HG02943 (cell line): Measurements from ENCODE around the gene ULK3.
A peak's percentile ranks its signal among the peaks of the same experiment; 100 is the strongest.
"Not testable (repeated sequence)": the region's sequence is repeated elsewhere in the genome, so short reads cannot be mapped to it uniquely, and the experiment has no call there.

ENCODE experiments used
- ATAC-seq: cut with Tn5 transposase; IDR thresholded peaks from one replicate; pipeline ENCODE4 v1.9.1; 2021; ENCODE audit warnings: mild to moderate bottlenecking, low read depth, moderate library complexity; ENCODE audit not compliant: unreplicated experiment

The ULK3 gene, protein sequence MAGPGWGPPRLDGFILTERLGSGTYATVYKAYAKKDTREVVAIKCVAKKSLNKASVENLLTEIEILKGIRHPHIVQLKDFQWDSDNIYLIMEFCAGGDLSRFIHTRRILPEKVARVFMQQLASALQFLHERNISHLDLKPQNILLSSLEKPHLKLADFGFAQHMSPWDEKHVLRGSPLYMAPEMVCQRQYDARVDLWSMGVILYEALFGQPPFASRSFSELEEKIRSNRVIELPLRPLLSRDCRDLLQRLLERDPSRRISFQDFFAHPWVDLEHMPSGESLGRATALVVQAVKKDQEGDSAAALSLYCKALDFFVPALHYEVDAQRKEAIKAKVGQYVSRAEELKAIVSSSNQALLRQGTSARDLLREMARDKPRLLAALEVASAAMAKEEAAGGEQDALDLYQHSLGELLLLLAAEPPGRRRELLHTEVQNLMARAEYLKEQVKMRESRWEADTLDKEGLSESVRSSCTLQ

DNA sequence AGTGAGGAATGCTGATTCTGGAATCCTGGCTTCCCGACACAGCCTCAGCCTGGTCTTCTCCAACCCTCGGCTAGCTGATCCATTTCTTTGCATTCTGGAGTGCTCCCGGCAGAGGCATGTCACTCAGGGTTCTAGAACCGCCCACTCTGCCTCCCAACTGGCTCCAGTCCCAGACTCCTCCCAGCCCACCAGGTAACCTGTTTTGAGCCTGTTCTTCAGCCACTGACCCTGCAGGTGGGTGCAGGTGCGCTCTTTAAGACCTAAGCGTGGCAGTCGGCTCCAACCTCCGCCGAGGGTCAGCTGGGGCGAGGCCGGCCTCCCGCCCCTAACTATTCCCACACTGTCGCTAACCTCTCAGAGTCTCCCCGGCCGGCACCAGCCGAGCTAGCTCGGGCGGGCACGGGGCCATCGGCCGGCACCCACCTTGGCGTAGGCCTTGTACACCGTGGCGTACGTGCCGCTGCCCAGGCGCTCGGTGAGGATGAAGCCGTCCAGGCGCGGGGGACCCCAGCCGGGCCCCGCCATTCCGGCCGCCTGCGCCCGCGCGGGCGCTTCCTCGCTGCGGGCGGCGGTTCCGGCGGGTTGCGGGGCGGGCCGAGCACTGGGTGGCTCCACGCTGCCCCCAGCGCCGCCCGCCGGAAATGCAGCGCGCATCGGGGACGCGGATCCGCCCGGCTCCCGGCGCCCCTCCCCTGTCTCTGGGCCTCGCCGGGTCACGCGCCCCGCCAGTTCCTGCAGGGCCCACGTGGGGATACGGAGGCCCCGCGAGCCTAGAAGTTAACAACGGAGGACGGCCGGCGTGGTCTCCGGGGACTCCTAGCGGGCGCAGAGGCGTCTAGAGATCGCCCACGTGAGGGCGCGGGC, at the start of gene ULK3:
TSS of gene ULK3 (minus strand) at position 576 of the 864 bp plus-strand sequence. CDS start at position 525, 51 bp downstream.
- ATAC-seq: peak; percentile 69

DNA sequence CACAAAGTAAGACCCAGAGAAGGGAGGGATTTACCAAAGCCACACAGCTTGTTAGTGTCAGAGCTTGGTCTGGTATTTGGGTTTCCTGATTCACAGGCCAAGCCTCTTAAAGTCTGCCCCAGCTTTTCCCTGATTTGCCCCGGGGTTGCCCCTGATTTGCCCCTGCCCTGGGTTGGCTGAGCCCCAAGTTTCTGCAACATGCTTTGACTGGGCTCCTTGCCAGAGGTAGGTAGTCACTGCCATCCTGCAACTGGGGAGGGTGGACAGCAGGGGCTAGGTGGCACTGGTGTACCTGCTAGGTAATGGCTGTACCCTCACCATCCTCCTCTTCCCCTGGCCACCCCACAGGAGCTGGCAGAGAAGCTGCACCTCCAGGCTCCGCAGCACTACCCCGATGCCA, 49.4 kb upstream of the ULK3 start:
- no peak for ATAC-seq

DNA sequence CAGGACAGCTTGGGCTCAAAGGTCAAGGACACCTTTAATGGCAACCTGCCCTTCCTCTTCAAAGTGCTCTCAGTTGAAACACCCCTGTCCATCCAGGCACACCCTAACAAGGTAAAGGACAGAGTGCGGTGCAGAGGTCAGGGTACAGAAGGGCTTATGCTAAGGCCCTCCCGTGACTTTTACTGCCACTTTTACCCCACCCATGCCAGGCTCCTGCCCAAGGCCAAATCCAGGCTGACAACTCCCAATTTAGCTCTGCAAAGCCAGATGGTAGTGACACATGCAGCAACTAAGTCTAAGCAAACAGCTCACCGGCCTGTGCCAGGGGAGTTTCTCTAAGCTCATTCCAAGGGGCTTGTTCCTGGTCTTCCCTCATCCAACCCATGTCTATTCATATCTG, 48.5 kb upstream of the ULK3 start:
- ATAC-seq: no peak

DNA sequence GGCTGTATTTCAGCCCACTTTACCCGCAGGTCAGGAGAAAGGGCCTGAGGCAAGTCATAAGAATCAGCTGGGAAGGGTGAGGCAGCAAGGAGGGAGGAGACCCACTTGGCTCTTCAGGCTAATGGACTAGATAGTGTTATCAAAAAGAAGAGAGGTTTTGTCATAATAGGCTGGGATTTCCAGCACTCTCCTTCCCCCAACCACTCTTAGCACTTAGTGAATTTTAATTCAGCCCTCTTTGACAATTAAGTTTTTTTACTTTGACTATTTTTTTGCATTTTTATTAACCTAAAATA, 47.7 kb upstream of the ULK3 start:
- ATAC-seq: no peak

DNA sequence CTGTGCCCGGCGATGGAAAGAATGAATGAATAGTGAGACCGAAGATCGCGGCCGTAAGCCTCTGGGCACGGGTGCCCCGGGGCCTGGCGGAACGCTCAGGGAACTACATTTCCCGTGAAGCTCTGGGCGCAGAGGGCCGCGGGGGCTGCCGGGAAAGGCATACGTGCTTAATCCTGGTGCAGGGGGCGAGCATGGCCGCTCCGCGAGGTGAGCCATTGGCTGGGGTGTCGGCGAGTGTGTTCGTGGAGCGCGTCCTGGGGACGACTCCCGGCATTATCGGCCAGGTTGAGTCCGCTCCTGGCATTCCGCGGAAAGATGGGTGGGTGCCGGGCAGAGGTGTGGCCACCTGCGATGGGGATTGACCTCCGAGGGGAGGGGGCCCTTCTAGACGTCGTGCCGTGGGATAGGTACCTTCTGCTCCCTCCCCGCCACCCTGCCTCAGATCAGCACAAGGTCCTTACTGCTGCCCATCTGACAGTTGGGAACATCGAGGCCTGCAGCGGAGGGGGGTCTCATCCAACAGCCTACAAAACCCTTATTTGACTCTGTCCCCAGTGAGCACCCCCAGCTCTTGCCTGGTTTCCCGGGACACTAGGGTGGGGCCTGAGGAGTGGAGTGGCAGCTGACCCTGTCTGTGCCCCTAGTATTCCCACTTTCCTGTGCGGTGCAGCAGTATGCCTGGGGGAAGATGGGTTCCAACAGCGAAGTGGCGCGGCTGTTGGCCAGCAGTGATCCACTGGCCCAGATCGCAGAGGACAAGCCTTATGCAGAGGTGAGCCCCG, 47.1 kb upstream of the ULK3 start, which contains the start of gene MPI:
TSS of gene MPI (plus strand) at position 160 of the 782 bp plus-strand sequence. CDS start at position 192, 32 bp downstream.
- peak; percentile 94 for ATAC-seq

DNA sequence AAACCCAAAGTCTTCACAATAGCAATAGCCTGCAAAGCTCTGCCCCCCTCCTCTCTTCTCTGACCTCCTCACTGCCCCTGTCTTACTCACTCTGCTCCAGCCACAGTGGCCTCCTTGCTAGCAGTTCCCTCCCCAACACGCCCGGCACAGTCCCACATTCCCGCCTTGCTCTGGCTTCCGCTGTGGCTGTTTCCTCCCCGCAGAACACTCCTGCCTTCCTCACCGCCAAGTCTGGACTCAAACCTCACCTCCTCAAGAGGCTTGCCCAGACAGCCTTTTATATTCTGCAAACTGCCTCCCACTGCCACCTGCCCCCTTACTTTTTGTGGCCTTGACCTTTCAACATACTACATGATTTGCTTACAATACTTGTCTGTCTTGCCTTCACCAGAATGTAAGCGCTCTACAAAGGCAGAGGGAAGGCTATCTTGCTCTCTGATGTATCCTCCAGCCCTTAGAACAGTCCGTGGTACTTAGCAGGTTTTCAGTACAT, 46.5 kb upstream of the ULK3 start:
- ATAC-seq: peak; percentile 23

DNA sequence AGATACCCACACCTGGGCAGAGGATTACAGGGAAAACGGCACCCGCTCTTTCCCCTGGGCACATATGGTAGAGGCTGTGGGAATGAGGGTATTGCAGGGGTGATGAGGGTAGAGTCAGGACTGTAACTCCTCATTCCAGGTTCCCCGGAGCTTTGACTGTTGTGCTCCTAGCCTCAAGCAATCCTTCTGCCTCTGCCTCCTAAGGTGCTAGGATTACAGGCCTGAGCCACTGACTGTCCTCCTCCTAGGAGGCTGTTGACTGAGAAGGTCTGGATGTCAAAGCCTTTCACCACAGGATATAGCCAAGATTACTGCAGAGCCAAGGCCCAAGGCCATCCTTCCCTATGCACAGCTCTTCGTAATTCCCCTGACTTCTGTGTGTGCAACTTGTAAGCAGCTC, 45.8 kb upstream of the ULK3 start:
- no peak for ATAC-seq

DNA sequence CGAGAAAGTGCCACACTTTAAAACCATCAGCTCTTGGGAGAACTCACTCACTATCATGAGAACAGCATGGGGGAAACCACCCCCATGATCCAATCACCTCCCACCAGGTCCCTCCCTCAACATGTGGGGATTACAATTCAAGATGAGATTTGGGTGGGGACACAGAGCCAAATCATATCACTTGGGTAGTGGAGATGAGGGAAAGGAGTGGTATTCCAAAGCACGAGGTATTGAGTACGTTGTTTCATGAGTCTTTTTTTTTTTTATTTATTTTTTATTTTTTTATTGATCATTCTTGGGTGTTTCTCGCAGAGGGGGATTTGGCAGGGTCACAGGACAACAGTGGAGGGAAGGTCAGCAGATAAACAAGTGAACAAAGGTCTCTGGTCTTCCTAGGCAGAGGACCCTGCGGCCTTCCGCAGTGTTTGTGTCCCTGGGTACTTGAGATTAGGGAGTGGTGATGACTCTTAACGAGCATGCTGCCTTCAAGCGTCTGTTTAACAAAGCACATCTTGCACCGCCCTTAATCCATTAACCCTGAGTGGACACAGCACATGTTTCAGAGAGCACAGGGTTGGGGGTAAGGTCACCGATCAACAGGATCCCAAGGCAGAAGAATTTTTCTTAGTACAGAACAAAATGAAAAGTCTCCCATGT, 44.7 kb upstream of the ULK3 start:
- not testable (repeated sequence) for ATAC-seq

DNA sequence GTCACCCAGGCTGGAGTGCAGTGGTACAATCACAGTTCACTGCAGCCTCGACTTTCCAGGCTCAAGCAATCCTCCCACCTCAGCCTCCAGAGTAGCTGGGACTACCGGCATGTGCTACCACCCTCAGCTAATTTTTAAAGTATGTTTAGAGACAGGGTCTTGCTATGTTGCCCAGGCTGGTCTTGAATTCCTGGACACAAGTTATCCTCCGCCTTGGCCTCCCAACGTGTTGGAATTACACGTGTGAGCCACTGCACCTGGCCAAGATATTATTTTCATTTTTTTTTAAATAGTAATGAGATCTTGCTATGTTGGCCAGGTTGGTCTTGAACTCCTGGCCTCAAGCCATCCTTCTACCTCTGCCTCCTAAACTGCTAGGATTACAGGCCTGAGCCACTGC, 42.5 kb upstream of the ULK3 start:
- ATAC-seq: no peak

DNA sequence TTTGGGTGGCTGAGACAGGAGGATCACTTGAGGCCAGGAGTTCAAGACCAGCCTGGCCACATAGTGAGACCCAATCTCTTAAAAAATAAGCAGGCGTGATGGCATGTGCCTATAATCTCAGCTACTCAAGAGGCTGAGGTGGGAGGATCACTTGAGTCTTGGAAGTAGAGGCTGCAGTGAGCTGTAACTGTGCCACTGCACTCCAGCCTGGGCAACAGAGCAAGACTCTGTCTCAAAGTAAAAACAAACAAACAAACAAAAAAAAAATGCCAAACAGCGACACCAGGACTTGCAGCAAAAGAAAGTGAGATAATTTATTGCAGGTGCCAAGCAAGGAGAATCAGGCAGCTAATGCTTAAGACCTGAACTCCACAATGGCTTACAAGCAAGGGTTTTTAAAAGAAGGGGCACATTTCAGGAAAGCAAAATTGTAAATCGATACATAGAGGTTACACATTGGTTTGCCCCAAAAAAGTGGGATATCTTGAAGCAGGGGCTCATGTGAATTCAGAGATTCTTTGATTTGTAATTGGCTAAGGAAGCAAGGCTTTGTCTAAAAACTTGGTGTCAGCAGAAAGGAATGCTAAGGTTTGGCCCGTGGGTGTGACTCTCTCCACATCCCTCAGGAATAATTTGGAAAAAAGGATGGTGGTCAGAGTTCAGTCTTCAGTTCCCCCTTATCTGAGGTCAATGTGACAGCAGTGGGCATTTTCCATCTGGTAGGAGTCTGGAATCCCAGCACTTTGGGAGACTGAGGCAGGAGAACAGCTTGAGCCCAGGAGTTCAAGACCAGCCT, 41.7 kb upstream of the ULK3 start:
- ATAC-seq: peak; percentile 6

DNA sequence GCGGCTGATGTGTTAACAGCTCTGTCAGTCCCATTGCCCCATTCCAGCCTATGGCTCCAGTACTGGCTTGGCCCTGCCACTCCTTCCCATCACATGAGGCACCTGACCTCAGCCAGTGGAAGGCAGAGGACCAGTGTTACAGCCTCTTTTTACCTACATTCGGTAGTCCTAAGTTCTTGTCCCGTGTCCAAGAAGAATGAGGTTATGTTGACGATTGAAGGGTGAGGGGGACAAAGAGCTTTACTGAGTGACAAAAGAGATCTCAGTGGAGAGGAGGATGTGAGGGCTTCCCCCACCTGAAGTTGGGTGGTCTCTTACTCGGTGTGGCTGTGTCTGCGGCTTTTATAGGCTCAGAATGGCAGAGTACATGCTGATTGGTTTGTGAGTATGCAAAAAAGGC, 39.6 kb upstream of the ULK3 start:
- ATAC-seq: no peak

DNA sequence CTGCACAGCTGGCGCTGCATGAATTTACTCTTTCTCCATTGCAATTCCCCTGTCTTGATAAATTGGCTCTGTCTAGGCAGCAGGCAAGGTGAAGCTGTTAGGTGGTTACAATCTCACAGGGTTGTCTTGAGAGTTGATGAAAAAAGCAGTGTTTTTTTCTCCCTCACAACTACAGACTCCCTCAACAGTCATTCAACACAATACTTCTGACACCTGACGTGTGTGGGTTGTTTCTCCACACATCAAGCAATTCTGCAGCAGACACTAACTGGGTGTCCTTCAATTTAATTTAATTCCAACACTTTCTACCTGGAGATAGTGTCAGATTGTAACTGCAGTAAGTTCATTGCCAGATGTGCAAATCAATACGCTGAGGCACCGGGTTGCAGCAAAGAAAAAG, 35.3 kb upstream of the ULK3 start:
- no peak for ATAC-seq

DNA sequence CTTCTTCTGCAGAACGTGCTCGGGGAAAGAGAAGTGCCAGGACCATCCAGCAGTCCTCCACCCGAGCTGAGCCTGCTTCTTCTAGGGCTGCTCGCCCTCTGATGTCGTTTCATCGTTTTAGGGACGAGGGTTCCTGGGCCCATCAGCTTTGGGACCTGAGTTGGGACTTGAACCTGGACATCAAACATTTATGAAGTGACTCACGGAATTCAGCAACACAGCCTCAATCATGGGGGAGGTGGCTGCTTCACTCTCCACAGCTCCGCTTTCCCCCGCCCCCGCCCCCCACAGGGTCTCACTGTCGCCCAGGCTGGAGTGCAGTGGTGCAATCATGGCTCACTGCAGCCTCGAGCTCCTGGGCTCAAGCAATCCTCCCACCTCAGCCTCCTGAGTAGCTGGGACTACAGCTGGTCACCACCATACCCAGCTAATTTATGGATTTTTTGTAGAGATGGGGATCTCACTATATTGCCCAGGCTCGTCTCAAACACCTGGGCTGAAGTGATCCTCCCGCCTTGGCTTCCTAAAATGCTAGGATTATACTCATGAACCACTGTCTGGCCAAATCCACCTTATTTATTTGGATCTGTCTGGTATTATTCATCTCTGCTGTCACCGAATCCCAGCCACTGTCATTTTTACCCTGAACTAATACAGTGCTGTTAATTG, 30.9 kb upstream of the ULK3 start:
- ATAC-seq: no peak

DNA sequence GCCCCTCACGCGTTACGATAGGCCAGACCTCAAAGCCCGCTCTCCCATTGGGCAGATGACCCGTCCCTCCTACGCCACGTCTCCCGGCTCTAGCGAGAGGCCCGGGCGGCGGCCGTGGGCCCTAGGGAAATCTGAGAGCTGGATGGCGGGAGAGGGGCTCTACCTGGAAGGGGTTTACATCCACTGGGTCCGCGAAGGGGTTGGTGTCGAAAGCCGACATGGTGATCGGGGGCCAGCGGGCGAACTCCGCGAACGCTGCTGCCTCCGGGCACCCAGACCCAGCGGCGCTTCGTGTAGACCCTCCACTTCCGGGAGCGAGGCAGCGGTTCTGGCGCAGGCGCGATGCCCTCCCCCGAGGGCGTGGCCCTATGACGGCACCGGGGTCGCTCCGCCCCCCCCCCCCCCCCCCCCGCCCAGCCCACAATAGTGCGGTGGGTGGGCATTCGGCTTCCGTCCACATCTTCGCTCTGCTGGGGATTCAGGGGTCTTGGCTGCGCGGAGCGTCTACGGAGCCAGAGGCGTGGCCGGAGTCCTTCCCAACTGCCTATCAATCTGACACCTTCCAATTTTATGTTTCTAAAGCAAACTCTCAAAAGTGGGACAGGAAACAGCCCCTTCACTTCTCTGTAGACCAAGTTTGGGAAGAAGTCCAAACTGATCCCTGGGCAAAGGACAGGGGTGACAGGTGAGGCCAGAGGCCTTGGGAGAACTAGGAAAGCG, 30.2 kb upstream of the ULK3 start, which contains the start of gene SCAMP2:
TSS of gene SCAMP2 (minus strand) at position 330 of the 720 bp plus-strand sequence. CDS start at position 220, 110 bp downstream.
- peak; percentile 83 for ATAC-seq

DNA sequence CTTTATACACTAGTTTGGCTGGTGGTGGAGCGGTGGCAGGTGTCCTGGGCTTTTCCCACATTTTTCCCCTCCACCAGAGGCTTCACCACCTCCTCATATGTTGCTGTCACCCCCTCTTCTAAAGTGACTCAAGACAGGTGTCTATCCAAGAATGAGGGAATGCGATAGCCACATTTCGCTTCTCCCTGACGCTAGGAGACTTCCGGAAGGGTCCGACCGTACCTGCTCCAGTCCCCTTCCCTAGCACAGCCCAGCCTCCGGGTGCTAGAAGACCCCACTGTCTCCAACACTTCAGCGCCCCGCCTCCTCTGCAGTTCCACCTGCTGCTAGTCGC, 29.7 kb upstream of the ULK3 start:
- ATAC-seq: no peak

DNA sequence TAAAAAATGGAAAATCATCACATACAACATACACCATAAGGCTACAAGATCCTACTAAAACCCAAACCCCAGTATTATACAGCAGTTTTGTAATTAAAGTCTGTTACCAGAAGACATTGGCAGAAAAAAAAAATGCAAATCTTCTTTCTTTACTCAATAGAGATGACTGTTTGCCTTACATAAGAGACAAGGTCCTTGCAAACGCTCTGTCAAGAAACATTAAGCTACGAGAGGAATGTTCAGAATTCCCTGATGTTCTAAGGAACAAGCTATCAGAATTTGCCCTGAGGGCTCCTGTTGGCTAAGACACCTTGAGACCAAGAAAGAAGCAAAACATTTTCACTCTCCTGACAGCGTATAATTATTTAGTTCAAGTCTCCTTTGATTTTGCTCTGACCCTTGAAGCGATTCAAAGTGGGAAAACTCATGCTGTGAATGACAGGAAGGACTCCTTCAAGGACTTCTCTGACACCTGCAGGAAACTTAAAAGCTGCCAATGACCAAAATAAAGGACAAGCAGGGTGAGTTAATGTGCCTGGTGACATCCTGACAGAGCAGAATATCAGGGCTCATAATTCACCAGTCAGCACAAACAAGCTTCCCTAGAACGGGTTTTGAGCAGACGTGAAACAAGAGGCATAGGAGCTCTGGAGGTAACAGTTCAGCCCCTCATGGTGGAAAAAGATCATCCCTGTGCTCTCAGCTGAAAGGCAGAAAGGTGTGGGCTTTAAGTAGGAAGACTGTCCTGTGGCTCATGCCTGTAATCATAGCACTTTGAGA, 27.7 kb upstream of the ULK3 start:
- no peak for ATAC-seq

DNA sequence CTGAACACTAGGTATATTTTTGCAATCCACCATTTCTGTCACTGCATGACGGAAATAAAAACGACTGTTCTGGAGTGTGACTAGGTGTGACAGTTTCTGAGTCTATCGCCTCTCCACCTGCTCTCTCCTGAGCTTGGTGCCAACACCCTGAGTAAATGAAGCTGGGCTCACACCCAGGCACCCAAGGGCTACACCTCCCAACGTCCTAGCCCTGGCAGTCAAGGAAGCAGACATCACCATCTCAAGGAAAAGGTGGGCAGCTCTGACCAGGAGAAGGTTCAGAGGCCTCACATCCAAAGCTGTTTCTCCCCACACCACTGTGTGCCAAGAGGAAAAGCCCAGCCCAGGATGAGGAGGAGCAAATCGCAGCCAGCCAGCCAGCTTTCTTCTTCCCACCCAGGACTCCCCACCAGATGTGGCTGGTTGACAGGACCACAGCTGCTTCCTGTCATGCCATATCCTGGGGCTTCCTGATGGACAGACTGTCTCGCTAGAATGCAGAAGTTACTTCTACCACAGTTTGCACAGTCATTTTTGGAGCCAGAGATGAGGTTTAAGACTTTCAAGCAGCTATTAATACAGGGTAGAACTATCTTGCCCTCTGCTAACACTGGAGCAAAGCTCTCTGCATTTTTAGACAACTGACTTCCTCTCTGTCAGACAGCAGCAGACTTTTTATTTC, 26.9 kb upstream of the ULK3 start:
- no peak for ATAC-seq
